OCI-LY7 (cell line): ENCODE data around the gene SACM1L.

Experiments
- EZH2phosphoT487 ChIP-seq: fragments of 200-600 bp; sonication (generic); IDR thresholded peaks from 2 replicates; pipeline ENCODE4 v1.6.1; 2018; ENCODE audit warnings: low read depth, borderline replicate concordance, mild to moderate bottlenecking, mixed run types, antibody characterized with exemption, low read length, moderate library complexity, mixed read lengths
- TF ChIP-seq, protein P1 (sequence below): fragments of 200-600 bp; sonication (generic); conservative IDR thresholded peaks from 2 replicates; pipeline ENCODE4 v1.5.1; 2014; ENCODE audit warnings: mild to moderate bottlenecking, antibody characterized with exemption, low read length, moderate library complexity, mixed read lengths

DNA sequence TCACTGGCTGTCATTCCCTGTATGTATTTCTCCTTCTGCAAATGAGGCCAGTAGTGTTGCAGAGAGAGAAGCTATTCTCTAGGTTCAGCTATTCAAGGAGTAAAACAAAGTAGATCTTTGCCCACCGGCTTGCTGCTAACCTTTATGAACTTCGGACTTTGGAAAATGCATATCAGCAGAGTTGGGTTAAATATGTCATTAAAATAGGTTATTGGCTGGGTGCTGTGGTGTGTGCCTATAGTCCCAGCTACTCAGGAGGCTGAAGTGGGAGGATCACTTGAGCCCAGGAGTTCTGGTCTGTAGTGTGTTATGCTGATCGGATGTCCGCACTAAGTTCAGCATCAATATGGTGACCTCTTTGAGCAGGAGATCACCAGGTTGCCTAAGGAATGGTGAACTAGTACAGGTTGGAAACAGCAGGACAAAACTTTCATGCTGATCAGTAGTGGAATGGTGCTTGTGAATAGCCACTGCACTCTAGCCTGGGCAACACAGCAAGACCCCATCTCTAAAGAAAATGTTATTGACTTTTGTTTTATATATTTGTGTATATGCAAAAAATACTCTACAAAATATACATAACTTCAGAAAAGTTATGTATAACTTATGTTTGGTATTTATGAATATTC, 53.4 kb downstream of the SACM1L start:
- TF ChIP-seq, protein P1, sequence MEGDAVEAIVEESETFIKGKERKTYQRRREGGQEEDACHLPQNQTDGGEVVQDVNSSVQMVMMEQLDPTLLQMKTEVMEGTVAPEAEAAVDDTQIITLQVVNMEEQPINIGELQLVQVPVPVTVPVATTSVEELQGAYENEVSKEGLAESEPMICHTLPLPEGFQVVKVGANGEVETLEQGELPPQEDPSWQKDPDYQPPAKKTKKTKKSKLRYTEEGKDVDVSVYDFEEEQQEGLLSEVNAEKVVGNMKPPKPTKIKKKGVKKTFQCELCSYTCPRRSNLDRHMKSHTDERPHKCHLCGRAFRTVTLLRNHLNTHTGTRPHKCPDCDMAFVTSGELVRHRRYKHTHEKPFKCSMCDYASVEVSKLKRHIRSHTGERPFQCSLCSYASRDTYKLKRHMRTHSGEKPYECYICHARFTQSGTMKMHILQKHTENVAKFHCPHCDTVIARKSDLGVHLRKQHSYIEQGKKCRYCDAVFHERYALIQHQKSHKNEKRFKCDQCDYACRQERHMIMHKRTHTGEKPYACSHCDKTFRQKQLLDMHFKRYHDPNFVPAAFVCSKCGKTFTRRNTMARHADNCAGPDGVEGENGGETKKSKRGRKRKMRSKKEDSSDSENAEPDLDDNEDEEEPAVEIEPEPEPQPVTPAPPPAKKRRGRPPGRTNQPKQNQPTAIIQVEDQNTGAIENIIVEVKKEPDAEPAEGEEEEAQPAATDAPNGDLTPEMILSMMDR = no peak
- TF ChIP-seq EZH2phosphoT487 = no peak
